Lower leg skin (tissue), 3 donors: ENCODE results near the gene DYNC2H1.

Experiments used
- POLR2A ChIP-seq, 2 donors: fragments of 450-650 bp; IDR thresholded peaks; one replicate each; pipeline ENCODE4 v1.6.1; 2016 to 2017; ENCODE audit warnings: antibody characterized with exemption in 2 of 2, mild to moderate bottlenecking in 1 of 2, moderate library complexity in 1 of 2
- TF ChIP-seq, protein P1 (sequence below), 3 donors: fragments of 450-650 bp; IDR thresholded peaks; one replicate each; pipeline ENCODE4 v1.5.1; 2016; ENCODE audit warnings: antibody characterized with exemption in 3 of 3, mild to moderate bottlenecking in 3 of 3, moderate library complexity in 2 of 3

DNA sequence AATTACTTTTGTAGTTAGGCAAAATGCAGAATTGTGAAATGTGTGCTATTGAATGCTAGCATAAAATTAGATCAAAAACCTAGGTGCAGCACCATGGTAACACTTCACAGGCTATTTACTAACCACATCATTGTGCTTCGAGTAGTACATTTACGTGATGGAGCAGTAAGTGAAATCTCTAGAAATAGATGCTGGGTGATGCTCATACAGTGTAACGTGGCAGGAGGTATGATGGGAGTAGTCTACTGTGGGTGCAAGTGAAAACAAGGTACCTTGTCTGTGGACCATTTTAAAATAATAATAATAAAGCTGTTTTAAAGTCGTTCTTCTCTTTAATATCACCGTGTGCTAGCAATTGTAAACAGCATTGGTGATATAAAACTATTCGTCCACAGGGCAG, 132.3 kb downstream of the DYNC2H1 start:
- no peak for TF ChIP-seq POLR2A (IDR thresholded peaks at IDR 0.05)
- TF ChIP-seq, protein P1, sequence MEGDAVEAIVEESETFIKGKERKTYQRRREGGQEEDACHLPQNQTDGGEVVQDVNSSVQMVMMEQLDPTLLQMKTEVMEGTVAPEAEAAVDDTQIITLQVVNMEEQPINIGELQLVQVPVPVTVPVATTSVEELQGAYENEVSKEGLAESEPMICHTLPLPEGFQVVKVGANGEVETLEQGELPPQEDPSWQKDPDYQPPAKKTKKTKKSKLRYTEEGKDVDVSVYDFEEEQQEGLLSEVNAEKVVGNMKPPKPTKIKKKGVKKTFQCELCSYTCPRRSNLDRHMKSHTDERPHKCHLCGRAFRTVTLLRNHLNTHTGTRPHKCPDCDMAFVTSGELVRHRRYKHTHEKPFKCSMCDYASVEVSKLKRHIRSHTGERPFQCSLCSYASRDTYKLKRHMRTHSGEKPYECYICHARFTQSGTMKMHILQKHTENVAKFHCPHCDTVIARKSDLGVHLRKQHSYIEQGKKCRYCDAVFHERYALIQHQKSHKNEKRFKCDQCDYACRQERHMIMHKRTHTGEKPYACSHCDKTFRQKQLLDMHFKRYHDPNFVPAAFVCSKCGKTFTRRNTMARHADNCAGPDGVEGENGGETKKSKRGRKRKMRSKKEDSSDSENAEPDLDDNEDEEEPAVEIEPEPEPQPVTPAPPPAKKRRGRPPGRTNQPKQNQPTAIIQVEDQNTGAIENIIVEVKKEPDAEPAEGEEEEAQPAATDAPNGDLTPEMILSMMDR (IDR thresholded peaks at IDR 0.05): no peak
